ENCODE measurements around the gene POC1B. TPM values are rescaled to one million over a fixed set of nuclear protein-coding genes. Genes with fewer than 3 reads are reported as not detected.

Gene POC1B
- total RNA-seq (2021), result 11.5 and 13.6 TPM in 2 replicates
- percentile 60 among the genes with signal in this experiment for Bru-seq, nascent RNA
- BruChase-seq, experiment 1, labeled RNA remaining after a 2-hour chase, result percentile 67 among the genes with signal in this experiment
- BruChase-seq, experiment 2, labeled RNA remaining after a 6-hour chase, result percentile 51 among the genes with signal in this experiment
- long read RNA-seq, partial matches to known transcripts, result 0 of 24 reads
- long read RNA-seq, other reads (novel, unspliced or antisense), result 17 of 24 reads

GRCh38 chr12:89525824-89526770, at the start of gene POC1B:
Gene POC1B (minus strand): TSS chr12:89526047. CDS start chr12:89525895, 152 bp downstream.
- BruUV-seq (replicated peaks), result no TSS peak
- H3K36me3 ChIP-seq (ENCODE audit: low read depth), result 0 out of 2 replicates have a peak, but pooled peaks cover 8% of the 10 kb centered on the region
- no peaks in the 10 kb centered on the region for H4K20me1 ChIP-seq (ENCODE audit: insufficient read depth)
- H3K9me3 ChIP-seq (ENCODE audit: insufficient read depth, low read depth), result no peaks in the 10 kb centered on the region
- intact Hi-C loops (cut with micrococcal nuclease; ENCODE audit: unreplicated experiment), result loop anchor here (1.0 to 5.0 kb wide), 2 partner anchors 64 to 174 kb away; partner anchors contain the start of gene DUSP6
- H3K4me1 ChIP-seq (replicated peaks; ENCODE audit: insufficient read depth), result peaks cover 22% of the 10 kb centered on the region
- no peaks in the 10 kb centered on the region for H3K27me3 ChIP-seq (ENCODE audit: insufficient read depth, low read depth)
- peak within 1 kb of the TSS; percentile 45; the same call in 1 of the 2 replicates for H3K27ac ChIP-seq
- H3K9me2 ChIP-seq (ENCODE audit: insufficient read depth), result no peaks in the 10 kb centered on the region
- peak within 1 kb of the TSS; percentile 90 for H3K4me2 ChIP-seq
- peak; percentile 71 to 77 for DNase-seq
- TF ChIP-seq EZH2 (IDR thresholded peaks at IDR 0.05; ENCODE audit: low read depth) (no peak), CTCF (conservative IDR thresholded peaks at IDR 0.05) (no peak)
- ChIA-PET CTCF (no interaction called here), POLR2A (ENCODE audit: unreplicated experiment) (no interaction called here)
- peaks cover 26% of the 10 kb centered on the region for H3K79me2 ChIP-seq (ENCODE audit: low read depth)
- H3K4me3 ChIP-seq, result peak within 1 kb of the TSS; percentile 98
- H3F3A ChIP-seq (ENCODE audit: insufficient read depth, low read depth), result no peaks in the 10 kb centered on the region
- peak within 1 kb of the TSS; percentile 98 for H2AFZ ChIP-seq

- H3K9me2 ChIP-seq (ENCODE audit: insufficient read depth), result no peaks in the 10 kb centered on the region
- H3K36me3 ChIP-seq (ENCODE audit: low read depth), result no peaks in the 10 kb centered on the region
- CTCF ChIA-PET, result no interaction called here
- no peaks in the 10 kb centered on the region for H3K4me1 ChIP-seq (replicated peaks; ENCODE audit: insufficient read depth)
- no peaks in the 10 kb centered on the region for H4K20me1 ChIP-seq (ENCODE audit: insufficient read depth)
- intact Hi-C loops (cut with micrococcal nuclease; ENCODE audit: unreplicated experiment), result no loop called here
- H3F3A ChIP-seq (ENCODE audit: insufficient read depth, low read depth), result no peaks in the 10 kb centered on the region
- no peak for DNase-seq
- no peak overlapping the region for H3K27ac ChIP-seq
- BruUV-seq (replicated peaks), result no TSS peak
- H3K4me3 ChIP-seq, result no peak overlapping the region
- H3K9me3 ChIP-seq (ENCODE audit: insufficient read depth, low read depth), result no peaks in the 10 kb centered on the region
- H2AFZ ChIP-seq, result no peak overlapping the region
- POLR2A ChIA-PET (ENCODE audit: unreplicated experiment), result no interaction called here
- no peak overlapping the region for H3K4me2 ChIP-seq
- no peaks in the 10 kb centered on the region for H3K79me2 ChIP-seq (ENCODE audit: low read depth)
- no peaks in the 10 kb centered on the region for H3K27me3 ChIP-seq (ENCODE audit: insufficient read depth, low read depth)
- no peak for TF ChIP-seq CTCF (conservative IDR thresholded peaks at IDR 0.05)
- no peak for TF ChIP-seq EZH2 (IDR thresholded peaks at IDR 0.05; ENCODE audit: low read depth)
Measured at GRCh38 chr12:89575374-89575773, 49.5 kb upstream of the POC1B start.

- Histone ChIP-seq H4K20me1 (ENCODE audit: insufficient read depth) (no peaks in the 10 kb centered on the region), H3F3A (ENCODE audit: insufficient read depth, low read depth) (no peaks in the 10 kb centered on the region), H3K36me3 (ENCODE audit: low read depth) (no peaks in the 10 kb centered on the region), H3K4me1 (replicated peaks; ENCODE audit: insufficient read depth) (no peaks in the 10 kb centered on the region), H3K79me2 (ENCODE audit: low read depth) (no peaks in the 10 kb centered on the region), H3K4me2 (no peak overlapping the region), H3K9me2 (ENCODE audit: insufficient read depth) (no peaks in the 10 kb centered on the region), H3K4me3 (no peak overlapping the region), H3K27ac (no peak overlapping the region), H3K27me3 (ENCODE audit: insufficient read depth, low read depth) (no peaks in the 10 kb centered on the region), H2AFZ (no peak overlapping the region), H3K9me3 (ENCODE audit: insufficient read depth, low read depth) (no peaks in the 10 kb centered on the region)
- no peak for TF ChIP-seq CTCF (conservative IDR thresholded peaks at IDR 0.05)
- TF ChIP-seq EZH2 (IDR thresholded peaks at IDR 0.05; ENCODE audit: low read depth), result no peak
- intact Hi-C loops (cut with micrococcal nuclease; ENCODE audit: unreplicated experiment), result no loop called here
- POLR2A ChIA-PET (ENCODE audit: unreplicated experiment), result no interaction called here
- DNase-seq, result no peak
- CTCF ChIA-PET, result no interaction called here
- no TSS peak for BruUV-seq (replicated peaks)
Measured at GRCh38 chr12:89574736-89575208, 48.9 kb upstream of the POC1B start.
